ENCODE measurements around the gene TUBB3.
A peak's percentile ranks its signal among the peaks of the same experiment; 100 is the strongest.
"Not testable (repeated sequence)": the region's sequence is repeated elsewhere in the genome, so short reads cannot be mapped to it uniquely, and the experiment has no call there.

Gene TUBB3

GRCh38 chr16:89902980-89903379 is 20.2 kb upstream of the TUBB3 start:
- DNase-seq (ENCODE audit: low read depth) = no peak

- DNase-seq (ENCODE audit: low read depth) = no peak
Observed at GRCh38 chr16:89903908-89904515, 19.1 kb upstream of the TUBB3 start.

GRCh38 chr16:89904606-89905510 is 18.3 kb upstream of the TUBB3 start:
- DNase-seq (ENCODE audit: low read depth) = no peak

- DNase-seq (ENCODE audit: low read depth) = no peak
Observed at GRCh38 chr16:89905511-89906139, 17.5 kb upstream of the TUBB3 start.

- no peak for DNase-seq (ENCODE audit: low read depth)
Observed at GRCh38 chr16:89906140-89907025, 16.8 kb upstream of the TUBB3 start.

- no peak for DNase-seq (ENCODE audit: low read depth)
Observed at GRCh38 chr16:89907055-89907814, 15.9 kb upstream of the TUBB3 start.

GRCh38 chr16:89908236-89908635 is 14.9 kb upstream of the TUBB3 start:
- no peak for DNase-seq (ENCODE audit: low read depth)

GRCh38 chr16:89909777-89910716 is 13.1 kb upstream of the TUBB3 start:
- no peak for DNase-seq (ENCODE audit: low read depth)

- no peak for DNase-seq (ENCODE audit: low read depth)
Observed at GRCh38 chr16:89910717-89911354, 12.3 kb upstream of the TUBB3 start.

- no peak for DNase-seq (ENCODE audit: low read depth)
Observed at GRCh38 chr16:89911375-89911774, 11.8 kb upstream of the TUBB3 start.

GRCh38 chr16:89912143-89912542 is 11.0 kb upstream of the TUBB3 start:
- no peak for DNase-seq (ENCODE audit: low read depth)

- no peak for DNase-seq (ENCODE audit: low read depth)
Observed at GRCh38 chr16:89912627-89913026, 10.5 kb upstream of the TUBB3 start.

GRCh38 chr16:89913408-89914387 is 9.4 kb upstream of the TUBB3 start:
- DNase-seq (ENCODE audit: low read depth) = no peak

- DNase-seq (ENCODE audit: low read depth) = not testable (repeated sequence)
Observed at GRCh38 chr16:89914642-89915285, 8.4 kb upstream of the TUBB3 start.

GRCh38 chr16:89915303-89916232 is 7.6 kb upstream of the TUBB3 start:
- no peak for DNase-seq (ENCODE audit: low read depth)

- DNase-seq (ENCODE audit: low read depth) = peak; percentile 64
Observed at GRCh38 chr16:89917773-89918452, 5.2 kb upstream of the TUBB3 start.
